ENCODE results near the gene SLC35E4.

- TF ChIP-seq CTCF (IDR thresholded peaks at IDR 0.05) (no peak), EP300 (IDR thresholded peaks at IDR 0.05) (no peak), POLR2A (IDR thresholded peaks at IDR 0.05; ENCODE audit: low read depth) (no peak), POLR2AphosphoS5 (IDR thresholded peaks at IDR 0.05) (no peak)
These were observed 59.8 kb downstream of the SLC35E4 start for GRCh38 chr22:30695351-30695851.
